Endothelial cell of umbilical vein (primary cell): ENCODE measurements around the gene SYNJ1.

ENCODE experiments used
- EZH2 ChIP-seq: IDR thresholded peaks from 2 replicates; pipeline ENCODE4 v1.6.1; 2012; ENCODE audit warnings: borderline replicate concordance, low read depth, mild to moderate bottlenecking, moderate library complexity, low read length, inconsistent platforms; ENCODE audit not compliant: severe bottlenecking
- JUN ChIP-seq: IDR thresholded peaks from 2 replicates; pipeline ENCODE4 v1.6.1; 2011; ENCODE audit warnings: borderline replicate concordance, low read depth; ENCODE audit not compliant: insufficient read length, insufficient read depth
- MYC ChIP-seq: IDR thresholded peaks from one replicate; pipeline ENCODE4 v1.6.1; 2011; ENCODE audit warnings: mild to moderate bottlenecking, low read depth, low read length
- POLR2A ChIP-seq: IDR thresholded peaks from 2 replicates; pipeline ENCODE4 v1.6.1; 2012; ENCODE audit warnings: low read depth, mild to moderate bottlenecking, control low read depth, low read length
- TF ChIP-seq, protein P1 (sequence below): IDR thresholded peaks from 2 replicates; pipeline ENCODE4 v1.6.1; 2011; ENCODE audit not compliant: insufficient read depth, insufficient read length
- TF ChIP-seq, protein P2 (sequence below), 2 donors: IDR thresholded peaks; 1 replicate in 1 of 2; 2 replicates in 1 of 2; pipeline ENCODE4 v1.5.1; 2011; ENCODE audit warnings: low read length in 2 of 2, mild to moderate bottlenecking in 2 of 2, moderate library complexity in 2 of 2, control low read depth in 1 of 2, inconsistent platforms in 1 of 2, low read depth in 1 of 2; ENCODE audit not compliant: insufficient read depth in 1 of 2; ENCODE audit errors: extremely low read depth in 1 of 2

DNA sequence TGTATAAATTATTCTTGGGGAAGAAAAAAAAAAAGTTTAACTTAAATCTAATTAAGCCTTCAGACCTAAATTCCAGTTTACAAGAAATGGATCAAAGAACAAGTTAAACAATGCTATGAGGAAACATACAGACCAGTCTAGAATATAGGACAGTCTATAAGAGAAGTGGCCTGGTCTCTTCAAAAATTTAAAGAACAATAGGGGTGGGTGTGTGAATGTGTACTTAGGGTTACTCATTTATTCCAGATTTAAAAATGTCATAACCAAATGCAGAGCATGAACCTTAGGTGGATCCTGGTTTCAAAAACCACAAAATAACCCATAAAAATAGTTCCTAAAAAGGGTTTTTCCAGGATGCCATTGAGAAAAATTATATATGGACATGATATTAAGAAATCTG lies 21.8 kb upstream of the SYNJ1 start:
- TF ChIP-seq JUN (no peak), MYC (no peak), POLR2A (no peak), EZH2 (no peak)
- TF ChIP-seq, protein P1, sequence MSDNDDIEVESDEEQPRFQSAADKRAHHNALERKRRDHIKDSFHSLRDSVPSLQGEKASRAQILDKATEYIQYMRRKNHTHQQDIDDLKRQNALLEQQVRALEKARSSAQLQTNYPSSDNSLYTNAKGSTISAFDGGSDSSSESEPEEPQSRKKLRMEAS: no peak
- TF ChIP-seq, protein P2, sequence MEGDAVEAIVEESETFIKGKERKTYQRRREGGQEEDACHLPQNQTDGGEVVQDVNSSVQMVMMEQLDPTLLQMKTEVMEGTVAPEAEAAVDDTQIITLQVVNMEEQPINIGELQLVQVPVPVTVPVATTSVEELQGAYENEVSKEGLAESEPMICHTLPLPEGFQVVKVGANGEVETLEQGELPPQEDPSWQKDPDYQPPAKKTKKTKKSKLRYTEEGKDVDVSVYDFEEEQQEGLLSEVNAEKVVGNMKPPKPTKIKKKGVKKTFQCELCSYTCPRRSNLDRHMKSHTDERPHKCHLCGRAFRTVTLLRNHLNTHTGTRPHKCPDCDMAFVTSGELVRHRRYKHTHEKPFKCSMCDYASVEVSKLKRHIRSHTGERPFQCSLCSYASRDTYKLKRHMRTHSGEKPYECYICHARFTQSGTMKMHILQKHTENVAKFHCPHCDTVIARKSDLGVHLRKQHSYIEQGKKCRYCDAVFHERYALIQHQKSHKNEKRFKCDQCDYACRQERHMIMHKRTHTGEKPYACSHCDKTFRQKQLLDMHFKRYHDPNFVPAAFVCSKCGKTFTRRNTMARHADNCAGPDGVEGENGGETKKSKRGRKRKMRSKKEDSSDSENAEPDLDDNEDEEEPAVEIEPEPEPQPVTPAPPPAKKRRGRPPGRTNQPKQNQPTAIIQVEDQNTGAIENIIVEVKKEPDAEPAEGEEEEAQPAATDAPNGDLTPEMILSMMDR (IDR thresholded peaks at IDR 0.05; ENCODE audit: extremely low read depth in 1 of 2, insufficient read depth in 1 of 2, low read depth in 1 of 2, low read length in 2 of 2): no peak
